Tibial nerve (tissue), 4 donors: ENCODE measurements around the gene AGAP3.

Experiments used
- EP300 ChIP-seq, 2 donors: sonication (generic); formaldehyde crosslinking; IDR thresholded peaks; one replicate each; pipeline ENCODE4 v1.6.1; 2017; ENCODE audit warnings: antibody characterized with exemption in 2 of 2, mild to moderate bottlenecking in 1 of 2
- TF ChIP-seq, protein P1 (sequence below), 5 experiments: fragments of 200-600 bp in 3 of 5; fragments of 450-650 bp in 2 of 5; sonication (generic) in 3 of 5; IDR thresholded peaks; one replicate each; pipeline ENCODE4 v1.5.1; 2016 to 2019; ENCODE audit warnings: antibody characterized with exemption in 5 of 5, mild to moderate bottlenecking in 3 of 5, moderate library complexity in 2 of 5

DNA sequence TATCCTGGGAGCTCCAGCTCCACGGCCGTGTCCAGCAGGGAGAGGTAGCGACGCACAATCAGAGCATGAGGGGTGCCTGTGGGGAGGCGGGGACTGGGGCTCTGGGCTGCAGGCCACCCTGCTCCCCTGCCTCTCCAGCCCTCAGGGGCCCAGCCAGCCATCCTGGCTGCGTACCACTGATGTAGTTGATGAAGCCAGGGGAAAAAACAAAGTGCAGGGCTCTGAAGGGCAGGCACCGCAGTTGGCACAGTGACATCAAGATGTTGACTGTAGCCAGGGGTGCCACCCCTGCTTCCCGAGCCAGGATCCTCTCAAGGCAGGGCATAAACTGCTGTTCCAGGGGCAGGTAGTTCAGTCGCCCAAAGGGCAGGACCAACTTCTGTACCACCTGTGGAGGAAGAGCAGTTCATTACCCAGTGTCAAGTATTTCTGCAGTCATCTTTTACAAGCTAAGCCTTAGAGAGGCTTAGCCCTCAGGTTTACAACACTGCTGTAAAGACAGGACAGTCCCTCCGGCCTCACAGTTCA lies 8.5 kb upstream of the AGAP3 start:
- TF ChIP-seq, protein P1, sequence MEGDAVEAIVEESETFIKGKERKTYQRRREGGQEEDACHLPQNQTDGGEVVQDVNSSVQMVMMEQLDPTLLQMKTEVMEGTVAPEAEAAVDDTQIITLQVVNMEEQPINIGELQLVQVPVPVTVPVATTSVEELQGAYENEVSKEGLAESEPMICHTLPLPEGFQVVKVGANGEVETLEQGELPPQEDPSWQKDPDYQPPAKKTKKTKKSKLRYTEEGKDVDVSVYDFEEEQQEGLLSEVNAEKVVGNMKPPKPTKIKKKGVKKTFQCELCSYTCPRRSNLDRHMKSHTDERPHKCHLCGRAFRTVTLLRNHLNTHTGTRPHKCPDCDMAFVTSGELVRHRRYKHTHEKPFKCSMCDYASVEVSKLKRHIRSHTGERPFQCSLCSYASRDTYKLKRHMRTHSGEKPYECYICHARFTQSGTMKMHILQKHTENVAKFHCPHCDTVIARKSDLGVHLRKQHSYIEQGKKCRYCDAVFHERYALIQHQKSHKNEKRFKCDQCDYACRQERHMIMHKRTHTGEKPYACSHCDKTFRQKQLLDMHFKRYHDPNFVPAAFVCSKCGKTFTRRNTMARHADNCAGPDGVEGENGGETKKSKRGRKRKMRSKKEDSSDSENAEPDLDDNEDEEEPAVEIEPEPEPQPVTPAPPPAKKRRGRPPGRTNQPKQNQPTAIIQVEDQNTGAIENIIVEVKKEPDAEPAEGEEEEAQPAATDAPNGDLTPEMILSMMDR (IDR thresholded peaks at IDR 0.05), result no peak
- TF ChIP-seq EP300 (IDR thresholded peaks at IDR 0.05), result no peak
